Activated naive CD4-positive, alpha-beta T cell treated with anti-CD3 and anti-CD28 coated beads, Interleukin-2, amount 50 U/mL, for 24 hours (primary cell): Measurements from ENCODE around the gene NT5DC3.

Experiments used
- H3K27ac Mint-ChIP-seq: one replicate; pipeline ENCODE4 v1.8.0; 2021; ENCODE audit warnings: mild to moderate bottlenecking, mixed read lengths
- H3K27me3 Mint-ChIP-seq: one replicate; pipeline ENCODE4 v1.8.0; 2021; ENCODE audit warnings: mixed read lengths
- H3K36me3 Mint-ChIP-seq: one replicate; pipeline ENCODE4 v1.8.0; 2021; ENCODE audit warnings: mixed read lengths
- H3K4me1 Mint-ChIP-seq: one replicate; pipeline ENCODE4 v1.8.0; 2021; ENCODE audit warnings: mixed read lengths
- H3K4me3 Mint-ChIP-seq: one replicate; pipeline ENCODE4 v1.8.0; 2021; ENCODE audit warnings: mild to moderate bottlenecking, mixed read lengths
- H3K9me3 Mint-ChIP-seq: one replicate; pipeline ENCODE4 v1.8.0; 2021; ENCODE audit warnings: mixed read lengths

Gene NT5DC3

DNA sequence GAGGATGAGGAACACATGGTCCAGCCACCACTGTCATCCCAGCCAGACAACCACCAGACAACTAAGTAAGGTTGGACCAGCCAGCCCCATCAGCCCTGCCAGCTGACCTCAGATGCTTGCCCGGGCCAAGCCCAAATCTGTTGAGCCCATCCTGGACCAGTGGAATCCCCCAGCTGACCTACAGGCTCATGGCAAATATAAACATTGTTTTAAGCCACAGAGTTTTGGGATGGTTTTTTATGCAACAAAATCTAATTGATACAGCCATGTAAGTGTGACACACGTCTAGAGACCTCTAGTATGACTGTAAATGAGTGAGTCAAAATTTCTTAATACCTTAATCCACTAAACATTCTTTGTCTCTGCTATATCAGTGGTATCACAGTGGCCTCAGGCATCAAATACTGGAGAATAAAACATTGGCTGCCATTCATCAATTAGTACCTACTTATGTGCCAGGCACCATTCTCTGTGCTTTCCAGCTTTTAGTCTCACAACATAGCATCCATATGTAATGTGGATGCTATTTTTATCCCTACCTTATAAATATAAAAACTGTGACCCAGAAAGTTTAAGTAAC is 24.2 kb upstream of the NT5DC3 start:
- Mint-ChIP-seq H3K4me1 (no peaks in the 10 kb centered on the region), H3K27ac (no peak overlapping the region), H3K27me3 (no peaks in the 10 kb centered on the region), H3K36me3 (no peaks in the 10 kb centered on the region), H3K9me3 (no peaks in the 10 kb centered on the region), H3K4me3 (no peak overlapping the region)

DNA sequence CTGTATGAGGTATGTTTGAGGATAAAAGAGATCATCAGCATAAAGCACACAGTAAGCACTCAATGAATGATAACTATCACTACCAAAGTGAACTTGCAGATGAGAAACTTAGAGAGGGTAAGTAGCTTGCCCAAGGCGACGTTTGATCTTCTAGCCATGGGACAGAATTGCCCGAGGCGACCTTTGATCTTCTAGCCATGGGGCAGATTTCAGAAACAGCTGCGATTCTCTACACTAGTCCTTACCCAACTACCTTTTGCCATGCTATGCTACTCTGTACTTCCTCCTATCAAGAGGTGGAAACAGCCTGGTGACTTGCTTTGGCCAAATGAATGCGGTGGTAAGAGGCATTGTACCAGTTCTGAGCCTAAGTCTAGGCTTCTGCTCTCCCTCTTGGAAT is 23.7 kb upstream of the NT5DC3 start:
- no peaks in the 10 kb centered on the region for H3K9me3 Mint-ChIP-seq
- H3K27ac Mint-ChIP-seq: no peak overlapping the region
- H3K36me3 Mint-ChIP-seq: no peaks in the 10 kb centered on the region
- no peaks in the 10 kb centered on the region for H3K4me1 Mint-ChIP-seq
- H3K4me3 Mint-ChIP-seq: no peak overlapping the region
- H3K27me3 Mint-ChIP-seq: no peaks in the 10 kb centered on the region

DNA sequence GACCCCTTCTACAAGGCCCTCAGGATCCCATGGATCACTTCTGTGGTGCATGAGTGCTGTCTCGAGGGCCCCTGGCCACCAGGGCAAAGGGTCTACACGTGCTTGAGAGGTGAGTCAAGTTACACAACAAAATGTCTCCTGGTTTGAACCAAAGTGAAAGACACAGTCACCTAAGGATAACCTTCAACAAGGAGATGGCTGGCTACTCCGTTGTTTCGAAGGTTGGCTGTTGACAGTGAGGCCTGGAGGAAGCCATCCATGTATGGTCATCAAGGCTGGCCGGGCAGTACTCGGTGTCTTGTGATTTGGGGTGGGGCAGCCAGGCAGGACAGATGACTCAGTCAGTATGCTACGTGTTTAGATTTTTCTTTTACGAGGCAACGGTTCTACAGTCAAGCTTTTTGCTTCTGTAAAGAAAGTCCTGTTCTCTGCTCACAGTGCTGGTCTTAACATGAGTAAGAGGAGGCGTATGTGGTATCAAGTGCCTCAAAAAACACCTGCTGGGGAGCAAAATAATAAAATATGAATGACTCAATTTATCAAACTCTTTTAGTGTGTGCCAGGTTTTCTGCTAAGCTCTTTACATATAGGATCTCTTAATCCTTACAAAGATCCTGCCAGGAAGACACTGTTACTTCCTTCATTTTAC is 18.0 kb upstream of the NT5DC3 start:
- no peaks in the 10 kb centered on the region for H3K9me3 Mint-ChIP-seq
- H3K27me3 Mint-ChIP-seq: no peaks in the 10 kb centered on the region
- no peaks in the 10 kb centered on the region for H3K4me1 Mint-ChIP-seq
- no peak overlapping the region for H3K27ac Mint-ChIP-seq
- no peaks in the 10 kb centered on the region for H3K36me3 Mint-ChIP-seq
- no peak overlapping the region for H3K4me3 Mint-ChIP-seq

DNA sequence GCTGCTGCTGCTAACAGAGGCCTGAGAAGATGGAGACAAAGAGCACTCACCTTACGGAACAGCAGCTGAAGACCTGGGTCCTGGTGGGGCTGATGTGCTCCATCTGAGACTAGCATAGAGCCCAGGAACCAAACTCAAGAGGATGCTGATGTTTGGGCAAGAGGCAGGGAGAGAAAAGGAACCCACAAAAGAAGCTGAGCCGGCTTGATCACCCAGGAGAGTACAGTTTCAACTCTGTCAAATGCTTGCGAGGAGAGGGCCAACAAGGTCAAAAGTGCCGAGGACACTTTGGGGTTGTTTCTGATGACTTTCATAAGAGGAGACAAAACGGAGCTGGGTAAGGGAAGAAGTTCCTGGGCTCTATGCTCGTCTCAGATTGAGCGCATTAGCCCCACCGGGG is 17.3 kb upstream of the NT5DC3 start:
- no peak overlapping the region for H3K27ac Mint-ChIP-seq
- no peaks in the 10 kb centered on the region for H3K4me1 Mint-ChIP-seq
- H3K36me3 Mint-ChIP-seq: no peaks in the 10 kb centered on the region
- no peak overlapping the region for H3K4me3 Mint-ChIP-seq
- no peaks in the 10 kb centered on the region for H3K27me3 Mint-ChIP-seq
- H3K9me3 Mint-ChIP-seq: no peaks in the 10 kb centered on the region

DNA sequence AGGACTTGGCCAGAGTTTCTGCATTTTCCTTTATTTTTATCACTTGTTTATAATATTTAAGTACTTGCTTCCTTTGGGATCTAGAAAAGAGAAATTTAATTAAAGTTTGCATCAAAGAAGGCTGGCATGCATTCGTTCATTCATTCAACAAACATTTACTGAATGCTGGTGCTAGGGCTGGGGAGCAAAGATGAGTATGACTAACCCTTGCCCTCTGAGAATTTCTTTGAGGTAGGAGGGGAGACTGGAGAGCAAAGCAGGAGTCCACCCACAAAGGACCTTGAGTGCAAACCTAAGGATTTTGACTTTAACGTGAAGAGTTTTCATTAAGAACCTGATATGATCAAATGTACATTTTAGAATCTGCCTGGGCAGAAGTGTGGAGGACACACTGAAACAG is 16.1 kb upstream of the NT5DC3 start:
- Mint-ChIP-seq H3K9me3 (no peaks in the 10 kb centered on the region), H3K27ac (no peak overlapping the region), H3K27me3 (no peaks in the 10 kb centered on the region), H3K4me3 (no peak overlapping the region), H3K36me3 (no peaks in the 10 kb centered on the region), H3K4me1 (no peaks in the 10 kb centered on the region)

DNA sequence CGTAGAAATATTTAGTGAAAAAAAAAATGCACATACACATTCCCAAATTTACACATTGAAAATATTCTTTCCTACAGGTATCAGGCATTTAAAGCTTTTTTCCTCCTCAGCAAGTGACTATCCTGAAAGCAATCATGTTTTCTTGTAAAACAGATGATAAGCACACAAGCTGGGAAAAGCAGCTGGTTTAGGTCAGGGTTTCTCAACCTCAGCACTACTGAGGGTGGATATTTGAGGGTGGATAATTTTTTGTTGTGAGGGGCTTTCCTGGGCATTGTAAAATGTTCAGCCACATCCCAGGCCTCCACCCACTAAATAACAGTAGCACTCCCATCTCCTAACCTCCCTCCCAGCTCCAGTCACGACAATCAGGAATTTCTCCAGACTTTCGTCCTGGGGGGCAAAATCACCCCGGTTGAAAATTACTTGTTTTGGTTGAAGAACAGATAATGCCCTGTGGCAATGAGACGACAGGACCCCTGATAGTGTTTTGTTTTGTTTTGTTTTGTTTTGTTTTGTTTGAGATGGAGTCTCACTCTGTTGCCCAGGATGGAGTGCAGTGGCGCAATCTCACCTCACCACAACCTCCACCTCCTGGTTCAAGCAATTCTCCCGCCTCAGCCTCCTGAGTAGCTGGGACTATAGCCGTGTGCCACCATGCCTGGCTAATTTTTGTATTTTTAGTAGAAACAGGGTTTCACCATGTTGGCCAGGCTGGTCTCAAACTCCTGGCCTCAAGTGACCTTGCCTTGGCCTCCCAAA is 15.0 kb upstream of the NT5DC3 start:
- Mint-ChIP-seq H3K27me3 (no peaks in the 10 kb centered on the region), H3K27ac (no peak overlapping the region), H3K4me1 (no peaks in the 10 kb centered on the region), H3K9me3 (no peaks in the 10 kb centered on the region), H3K36me3 (no peaks in the 10 kb centered on the region), H3K4me3 (no peak overlapping the region)

DNA sequence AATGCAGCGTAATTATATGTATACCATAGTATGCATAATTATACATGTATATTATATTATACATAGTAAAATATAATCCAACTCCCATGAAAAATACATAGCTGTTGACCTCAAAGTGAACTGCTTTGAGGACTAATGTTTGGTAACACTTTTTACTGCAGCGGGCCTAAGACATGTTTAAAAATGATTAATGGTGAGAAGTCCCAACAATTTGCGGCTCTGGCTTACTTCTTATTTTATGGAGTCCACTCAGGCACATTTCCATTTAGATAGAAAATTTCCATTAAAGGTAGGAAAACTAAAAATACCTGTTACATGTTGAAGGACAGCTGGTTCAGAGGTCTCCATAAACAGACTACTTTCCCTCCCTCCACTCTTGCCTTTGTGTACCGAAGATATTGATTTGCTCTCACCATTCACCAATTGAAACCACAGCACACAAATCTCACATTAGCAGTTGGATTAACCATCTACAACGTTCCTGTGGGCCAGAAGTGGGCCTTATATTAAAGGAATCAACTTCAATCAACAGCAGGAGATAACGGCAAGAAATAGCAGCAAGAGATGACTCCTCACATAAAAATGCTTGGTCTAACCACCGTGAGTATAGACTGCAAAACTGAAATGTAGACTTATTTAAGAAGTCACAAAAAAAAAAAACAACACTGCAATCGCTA is 14.1 kb upstream of the NT5DC3 start:
- H3K27ac Mint-ChIP-seq: no peak overlapping the region
- H3K36me3 Mint-ChIP-seq: no peaks in the 10 kb centered on the region
- no peaks in the 10 kb centered on the region for H3K4me1 Mint-ChIP-seq
- no peaks in the 10 kb centered on the region for H3K9me3 Mint-ChIP-seq
- H3K27me3 Mint-ChIP-seq: no peaks in the 10 kb centered on the region
- H3K4me3 Mint-ChIP-seq: no peak overlapping the region

DNA sequence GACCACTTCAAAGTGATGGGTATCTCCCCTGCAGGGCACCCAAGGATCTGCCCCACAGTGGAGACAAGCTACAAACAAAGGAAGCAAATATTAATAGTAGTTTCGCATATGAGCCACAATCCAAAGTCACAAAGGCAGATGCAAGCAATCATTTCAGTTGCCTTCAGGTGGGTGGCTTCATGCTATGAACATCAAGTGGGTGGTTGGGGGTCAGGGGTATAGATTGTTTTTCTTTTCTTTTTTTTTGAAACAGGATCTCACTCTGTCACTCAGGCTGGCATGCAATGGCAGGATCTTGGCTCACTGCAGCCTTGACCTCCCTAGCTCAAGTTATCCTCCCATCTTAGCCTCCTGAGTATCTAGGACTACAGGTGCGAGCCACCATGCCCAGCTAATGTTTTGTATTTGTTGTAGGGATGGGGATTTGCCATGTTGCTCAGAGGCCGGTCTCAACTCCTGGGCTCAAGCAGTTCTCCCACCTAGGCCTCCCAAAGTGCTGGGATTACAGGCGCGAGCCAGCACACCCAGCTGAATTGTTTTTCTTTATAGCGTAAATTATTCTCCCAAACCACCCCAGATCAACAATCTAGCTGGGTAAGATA is 13.4 kb upstream of the NT5DC3 start:
- Mint-ChIP-seq H3K4me3 (no peak overlapping the region), H3K27me3 (no peaks in the 10 kb centered on the region), H3K9me3 (no peaks in the 10 kb centered on the region), H3K27ac (no peak overlapping the region), H3K36me3 (no peaks in the 10 kb centered on the region), H3K4me1 (no peaks in the 10 kb centered on the region)

DNA sequence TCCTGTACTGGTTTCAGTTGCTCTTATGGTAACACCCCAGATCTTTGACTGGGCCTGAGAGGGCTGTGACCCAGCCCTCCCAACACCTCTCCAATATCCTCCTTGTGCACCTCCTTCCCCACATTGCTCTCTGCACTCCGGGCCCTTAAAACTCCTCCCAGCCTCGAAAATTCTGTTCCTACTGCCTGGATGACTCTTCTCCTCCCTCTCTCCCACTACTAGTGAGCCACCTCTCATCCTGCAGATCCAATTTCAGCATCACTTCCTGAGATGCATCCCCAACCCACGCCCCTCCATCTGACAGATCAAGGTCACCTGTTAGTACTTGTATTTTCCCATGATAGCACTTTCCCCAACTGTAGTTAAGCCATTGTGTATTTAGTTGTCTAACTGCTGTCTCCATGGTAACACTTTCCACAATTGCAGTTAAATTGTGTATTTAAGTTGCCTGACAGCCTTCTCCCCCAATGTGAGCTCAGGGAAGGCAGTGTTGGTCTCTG is 11.5 kb upstream of the NT5DC3 start:
- Mint-ChIP-seq H3K4me1 (no peaks in the 10 kb centered on the region), H3K27ac (no peak overlapping the region), H3K9me3 (no peaks in the 10 kb centered on the region), H3K4me3 (no peak overlapping the region), H3K36me3 (no peaks in the 10 kb centered on the region), H3K27me3 (no peaks in the 10 kb centered on the region)

DNA sequence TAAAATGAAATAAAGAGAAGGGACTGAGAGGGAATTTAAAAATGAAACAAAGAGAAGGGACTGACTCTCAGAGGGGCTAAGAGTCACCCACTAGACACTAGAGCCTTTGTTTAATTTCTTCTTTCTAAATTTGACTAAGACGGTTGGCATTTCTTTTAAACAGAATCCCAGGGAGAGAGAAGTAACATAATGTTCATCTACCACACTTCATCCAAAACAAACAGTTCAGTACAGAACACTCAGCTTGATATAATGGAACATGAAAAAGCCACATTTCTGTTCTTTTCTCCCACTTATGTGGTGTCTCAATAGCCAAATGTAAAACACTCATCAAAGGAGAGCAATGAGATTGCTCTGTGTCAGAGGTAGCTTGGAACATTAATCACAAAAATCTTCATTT is 10.1 kb upstream of the NT5DC3 start:
- H3K27ac Mint-ChIP-seq: no peak overlapping the region
- no peaks in the 10 kb centered on the region for H3K4me1 Mint-ChIP-seq
- no peaks in the 10 kb centered on the region for H3K27me3 Mint-ChIP-seq
- no peak overlapping the region for H3K4me3 Mint-ChIP-seq
- no peaks in the 10 kb centered on the region for H3K36me3 Mint-ChIP-seq
- H3K9me3 Mint-ChIP-seq: no peaks in the 10 kb centered on the region

DNA sequence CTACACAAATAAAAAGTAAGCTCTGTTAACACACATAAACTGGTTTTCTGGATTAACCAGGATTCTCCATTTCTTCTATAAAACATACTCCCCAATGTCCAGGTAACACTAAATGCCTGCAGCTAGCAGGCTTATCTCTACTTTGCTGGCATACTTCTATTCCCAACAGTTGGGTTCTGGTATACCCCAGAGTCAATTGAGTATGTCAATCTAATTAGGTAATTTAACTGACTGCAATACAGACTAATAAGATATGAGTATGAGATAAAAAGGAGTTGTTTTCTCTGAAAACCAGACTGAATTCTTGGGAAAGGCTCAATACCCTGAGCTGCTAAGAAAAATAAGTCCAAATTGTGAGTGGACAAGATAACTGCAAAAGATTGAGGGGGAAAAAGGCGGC is 9.4 kb upstream of the NT5DC3 start:
- Mint-ChIP-seq H3K27ac (no peak overlapping the region), H3K4me1 (no peaks in the 10 kb centered on the region), H3K9me3 (no peaks in the 10 kb centered on the region), H3K27me3 (no peaks in the 10 kb centered on the region), H3K36me3 (no peaks in the 10 kb centered on the region), H3K4me3 (no peak overlapping the region)

DNA sequence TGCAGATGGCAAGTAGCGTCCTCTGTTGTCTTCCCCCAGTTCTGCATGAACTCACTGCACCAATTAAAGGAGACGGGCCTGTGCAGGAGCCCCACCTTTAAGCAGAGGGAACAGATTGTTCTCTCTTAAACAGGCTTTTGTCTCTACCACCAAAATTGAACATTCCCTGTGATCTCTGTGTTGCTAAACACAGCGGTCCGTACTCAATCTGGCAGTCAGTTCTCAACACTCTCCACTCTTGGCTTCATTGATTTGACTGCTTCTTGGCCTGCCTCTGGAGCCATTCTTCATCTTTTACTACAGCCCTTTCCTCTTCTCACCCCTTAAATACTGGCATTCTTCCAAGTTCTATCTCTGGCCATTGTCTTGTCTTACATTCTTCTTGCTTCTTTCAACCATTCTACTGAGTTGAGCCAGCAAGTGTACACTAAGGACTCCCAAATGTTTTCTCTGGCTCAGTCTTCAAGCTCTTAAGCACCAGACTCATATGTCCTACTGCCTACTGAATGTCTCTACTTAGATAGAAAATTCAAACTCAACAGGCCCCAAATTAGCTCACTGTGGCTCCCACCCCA is 8.0 kb upstream of the NT5DC3 start:
- H3K4me3 Mint-ChIP-seq: no peak overlapping the region
- H3K27me3 Mint-ChIP-seq: no peaks in the 10 kb centered on the region
- H3K36me3 Mint-ChIP-seq: no peaks in the 10 kb centered on the region
- H3K4me1 Mint-ChIP-seq: no peaks in the 10 kb centered on the region
- no peaks in the 10 kb centered on the region for H3K9me3 Mint-ChIP-seq
- no peak overlapping the region for H3K27ac Mint-ChIP-seq

DNA sequence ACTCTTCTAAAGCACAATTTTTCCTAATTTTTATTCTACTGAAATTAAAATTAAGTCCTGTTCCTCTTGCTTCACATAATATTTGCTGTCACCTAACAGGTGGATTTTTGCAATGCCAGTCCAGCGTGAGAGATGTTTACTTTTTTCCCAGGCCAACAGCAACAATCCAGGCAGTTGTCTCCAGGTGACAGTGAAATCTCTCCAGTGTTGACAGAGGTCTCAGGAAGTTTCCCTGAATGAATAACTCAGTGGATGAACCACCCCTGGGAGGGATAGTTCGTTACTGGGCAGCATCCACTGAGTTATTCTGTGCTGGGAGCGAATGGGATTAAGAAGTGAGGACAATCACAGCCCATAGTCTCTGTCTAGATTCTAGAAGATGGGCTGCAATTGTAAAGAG is 7.1 kb upstream of the NT5DC3 start:
- no peaks in the 10 kb centered on the region for H3K36me3 Mint-ChIP-seq
- no peak overlapping the region for H3K4me3 Mint-ChIP-seq
- no peak overlapping the region for H3K27ac Mint-ChIP-seq
- no peaks in the 10 kb centered on the region for H3K4me1 Mint-ChIP-seq
- H3K27me3 Mint-ChIP-seq: no peaks in the 10 kb centered on the region
- H3K9me3 Mint-ChIP-seq: no peaks in the 10 kb centered on the region

DNA sequence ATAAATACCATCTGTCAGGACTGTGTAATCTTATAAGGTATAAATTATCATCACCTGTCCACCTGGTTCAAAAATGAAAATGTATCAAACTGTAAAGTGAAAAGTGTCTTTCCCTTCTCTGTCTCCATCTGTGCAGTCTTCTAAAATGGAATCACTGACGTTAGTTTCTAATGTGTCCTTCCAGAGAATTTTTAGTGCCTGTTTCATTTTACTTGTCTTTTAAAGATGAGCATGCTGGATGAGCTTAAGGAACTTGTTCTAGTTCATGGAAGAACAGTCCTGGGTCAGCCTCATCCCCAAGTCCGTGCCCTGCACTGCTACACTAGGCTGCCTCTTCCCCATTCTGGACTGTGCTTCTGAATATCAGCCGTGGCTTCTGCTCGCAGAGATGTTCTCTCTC is 5.4 kb upstream of the NT5DC3 start:
- Mint-ChIP-seq H3K36me3 (no peaks in the 10 kb centered on the region), H3K4me3 (no peak overlapping the region), H3K4me1 (no peaks in the 10 kb centered on the region), H3K9me3 (no peaks in the 10 kb centered on the region), H3K27ac (no peak overlapping the region), H3K27me3 (no peaks in the 10 kb centered on the region)

DNA sequence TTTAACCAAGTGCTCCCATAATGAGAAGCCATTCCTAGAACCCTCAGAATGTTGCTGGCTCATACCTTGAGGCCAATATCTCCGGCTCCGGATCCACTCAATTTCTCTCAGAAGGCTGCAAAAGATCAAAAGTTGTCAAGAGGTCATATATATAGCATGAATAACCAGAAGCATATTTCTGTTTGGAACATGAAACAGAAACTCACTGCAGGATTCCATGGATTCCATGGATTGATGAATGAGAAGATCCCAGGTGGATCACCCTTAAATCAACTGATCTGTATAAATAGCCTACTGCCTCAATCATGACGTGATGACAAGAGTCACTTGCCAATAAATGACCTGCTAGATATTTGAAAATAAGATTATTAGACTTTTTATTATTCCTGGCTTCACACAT is 3.3 kb upstream of the NT5DC3 start:
- Mint-ChIP-seq H3K27me3 (no peaks in the 10 kb centered on the region), H3K27ac (no peak overlapping the region), H3K4me3 (no peak overlapping the region), H3K4me1 (peaks cover 12% of the 10 kb centered on the region), H3K9me3 (no peaks in the 10 kb centered on the region), H3K36me3 (no peaks in the 10 kb centered on the region)
